Erythroblast (primary cell): ENCODE measurements around the gene SIK3.

Experiments used
- GATA1 ChIP-seq: IDR thresholded peaks from 2 replicates; pipeline ENCODE4 v1.6.1; 2011; ENCODE audit warnings: low read depth, mild to moderate bottlenecking, control low read depth, low read length, moderate library complexity
- POLR2A ChIP-seq: IDR thresholded peaks from 2 replicates; pipeline ENCODE4 v1.6.1; 2011; ENCODE audit warnings: mild to moderate bottlenecking, low read length

DNA sequence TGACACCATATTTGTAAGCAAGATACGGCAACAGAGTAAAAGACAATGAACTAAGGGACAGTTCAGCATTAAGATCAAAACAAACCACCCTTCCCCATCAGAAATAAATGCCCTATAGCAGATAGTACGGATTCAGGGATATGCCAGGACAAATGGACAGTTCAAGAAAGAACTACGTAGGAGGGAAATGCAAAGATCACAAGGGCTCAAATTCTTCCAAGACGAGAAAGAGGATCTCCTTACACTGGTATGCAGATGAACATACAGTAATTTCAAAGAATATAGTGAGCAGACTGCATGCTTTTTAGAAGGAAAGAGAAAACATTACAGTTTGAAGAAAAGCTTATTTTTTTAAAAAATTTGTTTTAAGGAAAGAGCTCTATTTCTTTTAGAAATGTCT lies 136.1 kb downstream of the SIK3 start:
- TF ChIP-seq POLR2A (no peak), GATA1 (no peak)
